Measurements from ENCODE around the gene PLXNB3.

DNA sequence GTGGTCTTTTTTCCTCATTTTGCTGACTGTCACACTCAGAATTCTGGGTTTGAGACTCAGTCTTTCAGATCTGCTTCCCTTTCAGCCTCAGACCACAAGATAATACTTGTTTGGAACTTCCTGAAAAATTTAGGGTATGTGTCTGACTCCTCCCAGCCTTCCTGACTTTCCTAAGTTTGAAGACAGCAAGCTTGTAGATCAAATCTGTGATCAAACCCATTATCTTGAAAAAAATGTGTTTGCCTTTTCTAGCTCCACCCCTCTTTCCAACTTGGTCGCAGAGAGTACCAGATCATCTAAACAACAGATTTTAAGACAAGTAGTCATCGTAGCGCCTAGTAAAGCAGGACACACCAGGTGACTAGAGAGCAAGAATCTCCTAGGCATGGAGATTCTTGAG, 49.8 kb upstream of the PLXNB3 start:
- TF ChIP-seq, protein P1, sequence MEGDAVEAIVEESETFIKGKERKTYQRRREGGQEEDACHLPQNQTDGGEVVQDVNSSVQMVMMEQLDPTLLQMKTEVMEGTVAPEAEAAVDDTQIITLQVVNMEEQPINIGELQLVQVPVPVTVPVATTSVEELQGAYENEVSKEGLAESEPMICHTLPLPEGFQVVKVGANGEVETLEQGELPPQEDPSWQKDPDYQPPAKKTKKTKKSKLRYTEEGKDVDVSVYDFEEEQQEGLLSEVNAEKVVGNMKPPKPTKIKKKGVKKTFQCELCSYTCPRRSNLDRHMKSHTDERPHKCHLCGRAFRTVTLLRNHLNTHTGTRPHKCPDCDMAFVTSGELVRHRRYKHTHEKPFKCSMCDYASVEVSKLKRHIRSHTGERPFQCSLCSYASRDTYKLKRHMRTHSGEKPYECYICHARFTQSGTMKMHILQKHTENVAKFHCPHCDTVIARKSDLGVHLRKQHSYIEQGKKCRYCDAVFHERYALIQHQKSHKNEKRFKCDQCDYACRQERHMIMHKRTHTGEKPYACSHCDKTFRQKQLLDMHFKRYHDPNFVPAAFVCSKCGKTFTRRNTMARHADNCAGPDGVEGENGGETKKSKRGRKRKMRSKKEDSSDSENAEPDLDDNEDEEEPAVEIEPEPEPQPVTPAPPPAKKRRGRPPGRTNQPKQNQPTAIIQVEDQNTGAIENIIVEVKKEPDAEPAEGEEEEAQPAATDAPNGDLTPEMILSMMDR (IDR thresholded peaks at IDR 0.05; ENCODE audit: low read depth, low read length), result no peak
- no peak for TF ChIP-seq MYC (IDR thresholded peaks at IDR 0.05; ENCODE audit: low read depth, low read length)
